GM23338 (cell line): ENCODE results near the gene OGG1. TPM values are rescaled to one million over a fixed set of nuclear protein-coding genes. Genes with fewer than 3 reads are reported as not detected.

Experiments
- ATAC-seq: fragments of 200-7000 bp; cut with Tn5 transposase; 3 replicates; pipeline ENCODE4 v1.9.1; 2020
- DNase-seq: peaks from one replicate; pipeline ENCODE4 v3.0.0-alpha.2; 2015; ENCODE audit warnings: low spot score
- H2AFZ ChIP-seq: fragments of 200-600 bp; sonication (generic); 2 replicates; pipeline ENCODE4 v1.8.0; 2016; ENCODE audit warnings: antibody characterized with exemption, mild to moderate bottlenecking, moderate library complexity
- H3F3A ChIP-seq: fragments of 200-600 bp; sonication (generic); replicated peaks from 2 replicates; pipeline ENCODE4 v1.8.0; 2017; ENCODE audit warnings: antibody characterized with exemption, mixed run types, low read depth
- H3K27ac ChIP-seq: fragments of 200-600 bp; sonication (generic); 2 replicates; pipeline ENCODE4 v1.6.1; 2016; ENCODE audit warnings: low read depth
- H3K27me3 ChIP-seq: fragments of 200-600 bp; sonication (generic); 2 replicates; pipeline ENCODE4 v1.8.0; 2016; ENCODE audit warnings: mild to moderate bottlenecking, mixed run types, moderate library complexity; ENCODE audit not compliant: insufficient read depth
- H3K36me3 ChIP-seq: fragments of 200-600 bp; sonication (generic); 2 replicates; pipeline ENCODE4 v1.8.0; 2016; ENCODE audit warnings: mild to moderate bottlenecking; ENCODE audit not compliant: insufficient read depth
- H3K4me1 ChIP-seq: fragments of 200-600 bp; sonication (generic); 2 replicates; pipeline ENCODE4 v1.8.0; 2016; ENCODE audit warnings: mild to moderate bottlenecking, moderate library complexity; ENCODE audit not compliant: insufficient read depth
- H3K4me2 ChIP-seq: fragments of 200-600 bp; sonication (generic); 2 replicates; pipeline ENCODE4 v1.7.1; 2017; ENCODE audit warnings: mixed run types
- H3K4me3 ChIP-seq: fragments of 200-600 bp; sonication (generic); 2 replicates; pipeline ENCODE4 v1.6.1; 2016; ENCODE audit warnings: mixed run types
- H3K79me2 ChIP-seq: fragments of 200-600 bp; sonication (generic); replicated peaks from 2 replicates; pipeline ENCODE4 v1.8.0; 2017; ENCODE audit warnings: mild to moderate bottlenecking; ENCODE audit not compliant: insufficient read depth
- H3K9me2 ChIP-seq: fragments of 200-600 bp; sonication (generic); 2 replicates; pipeline ENCODE4 v1.8.0; 2017; ENCODE audit not compliant: insufficient read depth
- H4K20me1 ChIP-seq: fragments of 200-600 bp; sonication (generic); replicated peaks from 2 replicates; pipeline ENCODE4 v1.8.0; 2017; ENCODE audit warnings: mild to moderate bottlenecking; ENCODE audit not compliant: insufficient read depth
- H3K27ac Mint-ChIP-seq: 2 replicates; pipeline ENCODE4 v1.8.0; 2020; ENCODE audit warnings: inconsistent platforms, mild to moderate bottlenecking, moderate library complexity, mixed read lengths
- H3K27me3 Mint-ChIP-seq: 3 replicates; pipeline ENCODE4 v1.8.0; 2022; ENCODE audit warnings: low read depth, mild to moderate bottlenecking, moderate library complexity, mixed read lengths, inconsistent platforms; ENCODE audit not compliant: insufficient read depth, poor library complexity
- H3K36me3 Mint-ChIP-seq: 3 replicates; pipeline ENCODE4 v1.8.0; 2021; ENCODE audit warnings: low read depth, mild to moderate bottlenecking, inconsistent platforms, moderate library complexity, mixed read lengths
- H3K4me1 Mint-ChIP-seq: 3 replicates; pipeline ENCODE4 v1.8.0; 2020; ENCODE audit warnings: mild to moderate bottlenecking, inconsistent platforms, mixed read lengths
- H3K4me3 Mint-ChIP-seq: 3 replicates; pipeline ENCODE4 v1.8.0; 2021; ENCODE audit warnings: moderate library complexity, mild to moderate bottlenecking, inconsistent platforms, mixed read lengths
- H3K9me3 Mint-ChIP-seq: 3 replicates; pipeline ENCODE4 v1.8.0; 2020; ENCODE audit warnings: moderate library complexity, mild to moderate bottlenecking, inconsistent platforms, mixed read lengths
- CREB1 ChIP-seq: fragments of 250-450 bp; sonication (Bioruptor Pico); IDR thresholded peaks from 2 replicates; pipeline ENCODE4 v1.5.0; 2020; ENCODE audit warnings: low read depth, mild to moderate bottlenecking, moderate library complexity
- EZH2 ChIP-seq: fragments of 200-600 bp; sonication (generic); IDR thresholded peaks from one replicate; pipeline ENCODE4 v1.8.0; 2017; ENCODE audit warnings: antibody characterized with exemption, mild to moderate bottlenecking, low read depth; ENCODE audit not compliant: unreplicated experiment
- EZH2phosphoT487 ChIP-seq: fragments of 200-600 bp; sonication (generic); IDR thresholded peaks from one replicate; pipeline ENCODE4 v1.8.1; 2018; ENCODE audit warnings: antibody characterized with exemption; ENCODE audit not compliant: unreplicated experiment
- JUNB ChIP-seq: IDR thresholded peaks from one replicate; pipeline ENCODE4 v1.6.1; 2016; ENCODE audit warnings: antibody characterized with exemption; ENCODE audit not compliant: unreplicated experiment
- NANOG ChIP-seq: IDR thresholded peaks from 2 replicates; pipeline ENCODE4 v1.6.1; 2016; ENCODE audit warnings: antibody characterized with exemption, borderline replicate concordance
- POLR2AphosphoS5 ChIP-seq: IDR thresholded peaks from 2 replicates; pipeline ENCODE4 v1.6.1; 2016; ENCODE audit warnings: antibody characterized with exemption, low read depth
- STAT1 ChIP-seq: IDR thresholded peaks from one replicate; pipeline ENCODE4 v1.6.1; 2016; ENCODE audit warnings: antibody characterized with exemption; ENCODE audit not compliant: unreplicated experiment
- ZNF114 ChIP-seq: fragments of 250-450 bp; sonication (Bioruptor Pico); IDR thresholded peaks from 2 replicates; pipeline ENCODE4 v1.5.0; 2020; ENCODE audit warnings: mild to moderate bottlenecking, moderate library complexity
- ZNF331 ChIP-seq: fragments of 250-450 bp; sonication (Bioruptor Pico); IDR thresholded peaks from 2 replicates; pipeline ENCODE4 v1.5.0; 2020; ENCODE audit warnings: low read depth, mild to moderate bottlenecking, moderate library complexity
- polyA plus RNA-seq: library from polyadenylated mRNA; unstranded; fragments of >200 nt; fragmentation: Nextera tagmentation; extraction: Ambion mirVana; gene quantifications from 2 replicates; pipeline ENCODE4 v1.2.1, GENCODE V29; 2016
- total RNA-seq: library from RNA; depleted of rRNA; stranded (reverse); fragments of >200 nt; shearing (Covaris generic); gene quantifications from 2 replicates; pipeline ENCODE4 v1.2.3, GENCODE V29; 2014
- TF ChIP-seq, protein P1 (sequence below): IDR thresholded peaks from 2 replicates; pipeline ENCODE4 v1.6.1; 2016; ENCODE audit warnings: antibody characterized with exemption
- TF ChIP-seq, protein P2 (sequence below), 2 experiments: fragments of 200-600 bp in 1 of 2; sonication (generic) in 1 of 2; conservative IDR thresholded peaks; 2 replicates each; pipeline versions ENCODE4 v1.5.1 to v1.6.1; 2016 to 2017; ENCODE audit warnings: antibody characterized with exemption in 2 of 2, low read depth in 2 of 2, mild to moderate bottlenecking in 2 of 2, moderate library complexity in 1 of 2
- TF ChIP-seq, protein P3 (sequence below): IDR thresholded peaks from one replicate; pipeline ENCODE4 v1.6.1; 2018; ENCODE audit warnings: antibody characterized with exemption; ENCODE audit not compliant: unreplicated experiment

OGG1 gene
- total and polyA plus RNA-seq, 2 experiments from 2014 or later = 20.6 to 27.6 TPM

DNA sequence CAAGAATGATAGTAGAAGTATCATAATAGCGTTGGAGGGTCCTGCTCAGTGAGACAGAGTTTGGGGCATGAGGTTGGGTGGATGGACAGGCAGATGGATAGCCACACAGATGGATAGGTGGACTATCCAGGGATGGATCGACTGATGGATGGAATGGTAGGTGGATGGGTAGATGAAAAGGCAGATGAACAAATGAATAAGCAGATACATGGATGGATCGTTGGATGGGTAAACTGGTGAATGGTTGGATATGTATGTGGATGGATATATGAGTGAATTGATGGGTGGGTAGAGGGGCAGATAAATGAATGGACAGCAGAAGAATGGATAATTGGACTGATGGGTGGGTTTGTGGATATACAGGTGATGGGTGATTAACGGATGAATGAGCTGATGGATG lies 36.6 kb upstream of the OGG1 start (continued):
- TF ChIP-seq, protein P1, sequence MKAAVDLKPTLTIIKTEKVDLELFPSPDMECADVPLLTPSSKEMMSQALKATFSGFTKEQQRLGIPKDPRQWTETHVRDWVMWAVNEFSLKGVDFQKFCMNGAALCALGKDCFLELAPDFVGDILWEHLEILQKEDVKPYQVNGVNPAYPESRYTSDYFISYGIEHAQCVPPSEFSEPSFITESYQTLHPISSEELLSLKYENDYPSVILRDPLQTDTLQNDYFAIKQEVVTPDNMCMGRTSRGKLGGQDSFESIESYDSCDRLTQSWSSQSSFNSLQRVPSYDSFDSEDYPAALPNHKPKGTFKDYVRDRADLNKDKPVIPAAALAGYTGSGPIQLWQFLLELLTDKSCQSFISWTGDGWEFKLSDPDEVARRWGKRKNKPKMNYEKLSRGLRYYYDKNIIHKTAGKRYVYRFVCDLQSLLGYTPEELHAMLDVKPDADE = no peak
- TF ChIP-seq CREB1 (no peak), NANOG (no peak), JUNB (no peak), POLR2AphosphoS5 (no peak), ZNF114 (CRISPR knock-in tag) (no peak), STAT1 (no peak), ZNF331 (no peak)
- TF ChIP-seq, protein P2, sequence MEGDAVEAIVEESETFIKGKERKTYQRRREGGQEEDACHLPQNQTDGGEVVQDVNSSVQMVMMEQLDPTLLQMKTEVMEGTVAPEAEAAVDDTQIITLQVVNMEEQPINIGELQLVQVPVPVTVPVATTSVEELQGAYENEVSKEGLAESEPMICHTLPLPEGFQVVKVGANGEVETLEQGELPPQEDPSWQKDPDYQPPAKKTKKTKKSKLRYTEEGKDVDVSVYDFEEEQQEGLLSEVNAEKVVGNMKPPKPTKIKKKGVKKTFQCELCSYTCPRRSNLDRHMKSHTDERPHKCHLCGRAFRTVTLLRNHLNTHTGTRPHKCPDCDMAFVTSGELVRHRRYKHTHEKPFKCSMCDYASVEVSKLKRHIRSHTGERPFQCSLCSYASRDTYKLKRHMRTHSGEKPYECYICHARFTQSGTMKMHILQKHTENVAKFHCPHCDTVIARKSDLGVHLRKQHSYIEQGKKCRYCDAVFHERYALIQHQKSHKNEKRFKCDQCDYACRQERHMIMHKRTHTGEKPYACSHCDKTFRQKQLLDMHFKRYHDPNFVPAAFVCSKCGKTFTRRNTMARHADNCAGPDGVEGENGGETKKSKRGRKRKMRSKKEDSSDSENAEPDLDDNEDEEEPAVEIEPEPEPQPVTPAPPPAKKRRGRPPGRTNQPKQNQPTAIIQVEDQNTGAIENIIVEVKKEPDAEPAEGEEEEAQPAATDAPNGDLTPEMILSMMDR (conservative IDR thresholded peaks at IDR 0.05; ENCODE audit: low read depth in 2 of 2) = no peak

DNA sequence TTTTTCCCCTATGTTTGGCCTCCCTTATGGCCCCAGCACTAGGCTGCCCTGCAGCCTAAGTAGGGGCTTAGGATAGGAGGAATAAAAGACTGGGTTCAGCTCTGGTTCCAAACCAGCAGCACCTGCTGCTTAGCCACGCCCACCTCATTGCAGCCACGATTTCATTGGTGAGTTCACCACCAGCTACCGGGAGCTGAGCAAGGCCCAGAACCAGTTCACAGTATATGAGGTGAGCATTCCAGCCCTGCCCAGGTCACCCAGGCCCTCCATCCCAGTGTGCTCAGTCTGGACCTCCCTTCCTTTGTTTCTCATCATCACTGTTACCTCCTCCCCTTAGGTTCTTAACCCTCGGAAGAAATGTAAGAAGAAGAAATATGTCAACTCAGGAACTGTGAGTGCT lies 34.6 kb upstream of the OGG1 start:
- Mint-ChIP-seq H3K36me3 (no peaks in the 10 kb centered on the region), H3K9me3 (no peaks in the 10 kb centered on the region), H3K27ac (no peak overlapping the region; the same call in 1 of the 2 replicates), H3K27me3 (peaks cover 3% of the 10 kb centered on the region), H3K4me3 (no peak overlapping the region), H3K4me1 (peaks cover 5% of the 10 kb centered on the region; the same call in 2 of the 3 replicates)
- Histone ChIP-seq H3K4me1 (no peaks in the 10 kb centered on the region), H3K4me2 (no peak overlapping the region), H3K36me3 (no peaks in the 10 kb centered on the region), H3K27ac (no peak overlapping the region), H3K27me3 (no peaks in the 10 kb centered on the region), H3K9me2 (no peaks in the 10 kb centered on the region), H4K20me1 (no peaks in the 10 kb centered on the region), H2AFZ (no peak overlapping the region), H3K79me2 (no peaks in the 10 kb centered on the region), H3F3A (no peaks in the 10 kb centered on the region), H3K4me3 (no peak overlapping the region)
- DNase-seq = peak; percentile 86
- TF ChIP-seq, protein P2 (conservative IDR thresholded peaks at IDR 0.05; ENCODE audit: low read depth in 2 of 2) = no peak
- TF ChIP-seq CREB1 (no peak), ZNF331 (no peak), EZH2phosphoT487 (no peak), EZH2 (no peak), ZNF114 (CRISPR knock-in tag) (no peak), JUNB (no peak), STAT1 (no peak), POLR2AphosphoS5 (no peak)
- TF ChIP-seq, protein P3, sequence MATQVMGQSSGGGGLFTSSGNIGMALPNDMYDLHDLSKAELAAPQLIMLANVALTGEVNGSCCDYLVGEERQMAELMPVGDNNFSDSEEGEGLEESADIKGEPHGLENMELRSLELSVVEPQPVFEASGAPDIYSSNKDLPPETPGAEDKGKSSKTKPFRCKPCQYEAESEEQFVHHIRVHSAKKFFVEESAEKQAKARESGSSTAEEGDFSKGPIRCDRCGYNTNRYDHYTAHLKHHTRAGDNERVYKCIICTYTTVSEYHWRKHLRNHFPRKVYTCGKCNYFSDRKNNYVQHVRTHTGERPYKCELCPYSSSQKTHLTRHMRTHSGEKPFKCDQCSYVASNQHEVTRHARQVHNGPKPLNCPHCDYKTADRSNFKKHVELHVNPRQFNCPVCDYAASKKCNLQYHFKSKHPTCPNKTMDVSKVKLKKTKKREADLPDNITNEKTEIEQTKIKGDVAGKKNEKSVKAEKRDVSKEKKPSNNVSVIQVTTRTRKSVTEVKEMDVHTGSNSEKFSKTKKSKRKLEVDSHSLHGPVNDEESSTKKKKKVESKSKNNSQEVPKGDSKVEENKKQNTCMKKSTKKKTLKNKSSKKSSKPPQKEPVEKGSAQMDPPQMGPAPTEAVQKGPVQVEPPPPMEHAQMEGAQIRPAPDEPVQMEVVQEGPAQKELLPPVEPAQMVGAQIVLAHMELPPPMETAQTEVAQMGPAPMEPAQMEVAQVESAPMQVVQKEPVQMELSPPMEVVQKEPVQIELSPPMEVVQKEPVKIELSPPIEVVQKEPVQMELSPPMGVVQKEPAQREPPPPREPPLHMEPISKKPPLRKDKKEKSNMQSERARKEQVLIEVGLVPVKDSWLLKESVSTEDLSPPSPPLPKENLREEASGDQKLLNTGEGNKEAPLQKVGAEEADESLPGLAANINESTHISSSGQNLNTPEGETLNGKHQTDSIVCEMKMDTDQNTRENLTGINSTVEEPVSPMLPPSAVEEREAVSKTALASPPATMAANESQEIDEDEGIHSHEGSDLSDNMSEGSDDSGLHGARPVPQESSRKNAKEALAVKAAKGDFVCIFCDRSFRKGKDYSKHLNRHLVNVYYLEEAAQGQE = no peak
- TF ChIP-seq, protein P1 = no peak
- ATAC-seq = peak; percentile 98
